Smooth muscle cell (in vitro differentiated cells): ENCODE measurements around the gene CAMSAP2. TPM values are rescaled to one million over a fixed set of nuclear protein-coding genes. Genes with fewer than 3 reads are reported as not detected.

Experiments used
- DNase-seq: peaks from one replicate; lab custom pipeline; 2025; ENCODE audit not compliant: unreplicated experiment; lab: John Stamatoyannopoulos, UW
- H2AFZ ChIP-seq: fragments of 200-600 bp; sonication (generic); 2 replicates; pipeline ENCODE4 v1.6.0; 2016; ENCODE audit warnings: antibody characterized with exemption, low read depth, mild to moderate bottlenecking
- H3F3A ChIP-seq: fragments of 200-600 bp; sonication (generic); 2 replicates; pipeline ENCODE4 v1.6.0; 2017; ENCODE audit warnings: antibody characterized with exemption, low read depth
- H3K27ac ChIP-seq: fragments of 200-600 bp; sonication (generic); 2 replicates; pipeline ENCODE4 v1.5.1; 2016; ENCODE audit warnings: low read depth, mild to moderate bottlenecking
- H3K27me3 ChIP-seq: fragments of 200-600 bp; sonication (generic); 2 replicates; pipeline ENCODE4 v1.6.1; 2016; ENCODE audit warnings: low read depth, mild to moderate bottlenecking
- H3K36me3 ChIP-seq: fragments of 200-600 bp; sonication (generic); 2 replicates; pipeline ENCODE4 v1.5.1; 2016; ENCODE audit warnings: low read depth
- H3K4me1 ChIP-seq: fragments of 200-600 bp; sonication (generic); 2 replicates; pipeline ENCODE4 v1.5.1; 2016; ENCODE audit warnings: low read depth
- H3K4me2 ChIP-seq: fragments of 200-600 bp; sonication (generic); 2 replicates; pipeline ENCODE4 v1.6.0; 2016; ENCODE audit warnings: mild to moderate bottlenecking
- H3K4me3 ChIP-seq: fragments of 200-600 bp; sonication (generic); 2 replicates; pipeline ENCODE4 v1.5.1; 2016; ENCODE audit warnings: mild to moderate bottlenecking
- H3K79me2 ChIP-seq: fragments of 200-600 bp; sonication (generic); 2 replicates; pipeline ENCODE4 v1.6.0; 2016; ENCODE audit warnings: low read depth, mild to moderate bottlenecking
- H3K9ac ChIP-seq: fragments of 200-600 bp; sonication (generic); 2 replicates; pipeline ENCODE4 v1.6.0; 2016; ENCODE audit warnings: low read depth
- H3K9me3 ChIP-seq: fragments of 200-600 bp; sonication (generic); replicated peaks from 2 replicates; pipeline ENCODE4 v1.5.1; 2016; ENCODE audit warnings: low read depth
- H4K20me1 ChIP-seq: fragments of 200-600 bp; sonication (generic); 2 replicates; pipeline ENCODE4 v1.6.0; 2016; ENCODE audit warnings: low read depth
- CTCF ChIP-seq: fragments of 200-600 bp; sonication (generic); IDR thresholded peaks from 2 replicates; pipeline ENCODE4 v1.5.1; 2017; ENCODE audit warnings: borderline replicate concordance, mild to moderate bottlenecking, antibody characterized with exemption; ENCODE audit not compliant: insufficient read depth, poor library complexity, severe bottlenecking
- WGBS: methylation state at CpG from one replicate; pipeline ENCODE4 v1.1.7; 2016; ENCODE audit warnings: low lambda C conversion rate; 5-methylcytosine and 5-hydroxymethylcytosine counted together
- polyA plus RNA-seq: library from polyadenylated mRNA; unstranded; fragments of >200 nt; fragmentation: Nextera tagmentation; extraction: Ambion mirVana; gene quantifications from 2 replicates; pipeline ENCODE4 v1.2.1, GENCODE V29; 2016
- total RNA-seq: library from RNA; depleted of rRNA; stranded (reverse); fragments of >200 nt; gene quantifications from 2 replicates; pipeline ENCODE4 v1.2.3, GENCODE V29; 2014

The CAMSAP2 gene
- total and polyA plus RNA-seq, 2 experiments from 2014 or later: 12.9 to 57.5 TPM

GRCh38 chr1:200895443-200895789 is 156.7 kb downstream of the CAMSAP2 start:
- Histone ChIP-seq H3K36me3 (no peaks in the 10 kb centered on the region), H4K20me1 (peaks cover 16% of the 10 kb centered on the region), H2AFZ (no peak overlapping the region), H3K4me1 (peaks cover 41% of the 10 kb centered on the region), H3K4me2 (peak overlapping the region; percentile 75), H3K9ac (peak overlapping the region; percentile 40), H3K27me3 (no peaks in the 10 kb centered on the region), H3F3A (peaks cover 8% of the 10 kb centered on the region), H3K79me2 (peaks cover 9% of the 10 kb centered on the region), H3K9me3 (no peaks in the 10 kb centered on the region), H3K4me3 (peak overlapping the region; percentile 73), H3K27ac (peak overlapping the region; percentile 79)
- no peak for TF ChIP-seq CTCF
- WGBS: 79% methylated on average over 8 of the region's 8 CpGs
- DNase-seq: no peak

- H3K27ac ChIP-seq: peak overlapping the region; percentile 79
- peak overlapping the region; percentile 52 for H3K9ac ChIP-seq
- H3K36me3 ChIP-seq: no peaks in the 10 kb centered on the region
- WGBS: 82% methylated on average over 9 of the region's 9 CpGs
- no peak for TF ChIP-seq CTCF
- peaks cover 9% of the 10 kb centered on the region for H3K79me2 ChIP-seq
- H4K20me1 ChIP-seq: peaks cover 16% of the 10 kb centered on the region
- H2AFZ ChIP-seq: no peak overlapping the region
- peaks cover 8% of the 10 kb centered on the region for H3F3A ChIP-seq
- H3K9me3 ChIP-seq: no peaks in the 10 kb centered on the region
- DNase-seq: no peak
- H3K27me3 ChIP-seq: no peaks in the 10 kb centered on the region
- peaks cover 41% of the 10 kb centered on the region for H3K4me1 ChIP-seq
- H3K4me3 ChIP-seq: peak overlapping the region; percentile 73
- H3K4me2 ChIP-seq: peak overlapping the region; percentile 75
Measured at GRCh38 chr1:200895801-200896530, 157.3 kb downstream of the CAMSAP2 start.

DNA sequence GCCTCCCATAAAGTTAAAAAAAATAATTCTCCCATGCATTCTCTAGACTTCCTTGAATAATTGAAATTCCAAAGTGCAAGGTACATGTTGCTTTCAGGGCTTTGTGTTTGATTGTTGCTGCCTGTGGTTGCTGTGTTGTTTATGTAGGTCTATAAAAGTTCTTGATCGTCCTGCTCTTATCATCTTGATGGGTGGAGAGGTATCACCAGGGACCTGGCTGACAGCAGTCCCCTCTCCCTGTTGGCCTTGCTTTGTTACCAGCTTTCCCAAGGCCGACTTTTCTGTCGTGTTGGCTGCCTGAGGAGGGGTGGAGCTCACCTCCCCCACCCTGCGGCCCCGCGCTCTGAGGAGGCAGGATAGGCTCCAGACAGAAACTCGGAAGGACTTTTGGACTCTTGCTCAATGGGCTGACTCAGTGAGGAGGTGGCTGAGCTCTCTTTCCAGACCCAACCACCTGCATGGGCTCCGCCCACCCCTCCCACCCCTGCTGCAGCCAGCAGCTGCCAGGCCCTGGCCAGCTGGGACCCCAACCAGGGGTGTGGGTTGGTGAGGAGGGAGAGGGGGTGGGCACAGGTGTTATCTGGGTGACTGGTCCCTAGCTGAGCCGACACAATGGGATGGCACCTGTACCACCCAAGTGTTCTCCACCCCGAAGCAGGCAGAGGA is 158.0 kb downstream of the CAMSAP2 start:
- H3K27ac ChIP-seq: peak overlapping the region; percentile 79

More for the DNA sequence above, 158.0 kb downstream of the CAMSAP2 start:
- DNase-seq: no peak
- peaks cover 16% of the 10 kb centered on the region for H4K20me1 ChIP-seq
- H3K4me3 ChIP-seq: peak overlapping the region; percentile 73
- peak overlapping the region; percentile 52 for H3K9ac ChIP-seq
- no peak overlapping the region for H2AFZ ChIP-seq
- H3K4me1 ChIP-seq: peaks cover 41% of the 10 kb centered on the region
- H3K36me3 ChIP-seq: no peaks in the 10 kb centered on the region
- peaks cover 9% of the 10 kb centered on the region for H3K79me2 ChIP-seq
- 50% methylated on average over 10 of the region's 10 CpGs for WGBS
- no peaks in the 10 kb centered on the region for H3K27me3 ChIP-seq
- H3F3A ChIP-seq: peaks cover 8% of the 10 kb centered on the region
- TF ChIP-seq CTCF: no peak
- peak overlapping the region; percentile 75 for H3K4me2 ChIP-seq
- H3K9me3 ChIP-seq: no peaks in the 10 kb centered on the region
